Hepatocyte (in vitro differentiated cells): ENCODE results near the gene GALNT17. TPM values are rescaled to one million over a fixed set of nuclear protein-coding genes. Genes with fewer than 3 reads are reported as not detected.

Experiments used
- DNase-seq: peaks from one replicate; pipeline ENCODE4 v3.0.0-alpha.2; 2016; ENCODE audit warnings: low spot score
- H2AFZ ChIP-seq: fragments of 200-600 bp; sonication (generic); 2 replicates; pipeline ENCODE4 v1.6.0; 2016; ENCODE audit warnings: antibody characterized with exemption, mild to moderate bottlenecking
- H3K27ac ChIP-seq: fragments of 200-600 bp; sonication (generic); 2 replicates; pipeline ENCODE4 v1.5.1; 2016; ENCODE audit warnings: mild to moderate bottlenecking
- H3K27me3 ChIP-seq: fragments of 200-600 bp; sonication (generic); 2 replicates; pipeline ENCODE4 v1.6.1; 2016
- H3K36me3 ChIP-seq: fragments of 200-600 bp; sonication (generic); replicated peaks from 2 replicates; pipeline ENCODE4 v1.5.1; 2016; ENCODE audit warnings: low read depth; ENCODE audit not compliant: insufficient read depth
- H3K4me1 ChIP-seq: fragments of 200-600 bp; sonication (generic); 2 replicates; pipeline ENCODE4 v1.5.1; 2016; ENCODE audit warnings: mild to moderate bottlenecking, moderate library complexity; ENCODE audit not compliant: insufficient read depth
- H3K4me2 ChIP-seq: fragments of 200-600 bp; sonication (generic); 2 replicates; pipeline ENCODE4 v1.6.0; 2016
- H3K4me3 ChIP-seq: fragments of 200-600 bp; sonication (generic); 2 replicates; pipeline ENCODE4 v1.5.1; 2016; ENCODE audit warnings: mild to moderate bottlenecking
- H3K79me2 ChIP-seq: fragments of 200-600 bp; sonication (generic); 2 replicates; pipeline ENCODE4 v1.6.0; 2017; ENCODE audit warnings: mild to moderate bottlenecking
- H3K9me2 ChIP-seq: fragments of 200-600 bp; sonication (generic); replicated peaks from 2 replicates; pipeline ENCODE4 v1.6.0; 2017; ENCODE audit warnings: mild to moderate bottlenecking; ENCODE audit not compliant: insufficient read depth
- H3K9me3 ChIP-seq: fragments of 200-600 bp; sonication (generic); 2 replicates; pipeline ENCODE4 v1.5.1; 2016; ENCODE audit warnings: low read depth, mild to moderate bottlenecking
- H4K20me1 ChIP-seq: fragments of 200-600 bp; sonication (generic); 2 replicates; pipeline ENCODE4 v1.6.0; 2016; ENCODE audit warnings: mild to moderate bottlenecking; ENCODE audit not compliant: insufficient read depth, poor library complexity, severe bottlenecking
- CTCF ChIP-seq: fragments of 200-600 bp; sonication (generic); IDR thresholded peaks from 2 replicates; pipeline ENCODE4 v1.5.1; 2016; ENCODE audit warnings: antibody characterized with exemption, mild to moderate bottlenecking; ENCODE audit not compliant: poor library complexity
- EZH2 ChIP-seq: fragments of 200-600 bp; sonication (generic); IDR thresholded peaks from 2 replicates; pipeline ENCODE4 v1.6.1; 2016; ENCODE audit warnings: antibody characterized with exemption, mild to moderate bottlenecking, borderline replicate concordance
- EZH2phosphoT487 ChIP-seq: fragments of 200-600 bp; sonication (generic); IDR thresholded peaks from one replicate; pipeline ENCODE4 v1.6.1; 2018; ENCODE audit warnings: antibody characterized with exemption, mild to moderate bottlenecking, low read depth, moderate library complexity; ENCODE audit not compliant: unreplicated experiment, severe bottlenecking
- WGBS: methylation state at CpG from one replicate; pipeline ENCODE4 v1.1.6; 2016; ENCODE audit warnings: low lambda C conversion rate; ENCODE audit errors: missing lambda C conversion rate; 5-methylcytosine and 5-hydroxymethylcytosine counted together
- polyA plus RNA-seq: library from polyadenylated mRNA; unstranded; fragments of >200 nt; fragmentation: Nextera tagmentation; extraction: Ambion mirVana; gene quantifications from 2 replicates; pipeline ENCODE4 v1.2.1, GENCODE V29; 2016
- total RNA-seq: library from RNA; depleted of rRNA; stranded (reverse); fragments of >200 nt; gene quantifications from 2 replicates; pipeline ENCODE4 v1.2.3, GENCODE V29; 2014

Gene GALNT17
- total and polyA plus RNA-seq, 2 experiments from 2014 or later, result 4.3 to 8.1 TPM

- no peak for TF ChIP-seq EZH2
- no peak for TF ChIP-seq CTCF
- no peak for TF ChIP-seq EZH2phosphoT487
- Histone ChIP-seq H3K27me3 (no peaks in the 10 kb centered on the region), H3K4me1 (no peaks in the 10 kb centered on the region), H3K4me2 (no peak overlapping the region), H3K9me3 (no peaks in the 10 kb centered on the region), H3K9me2 (no peaks in the 10 kb centered on the region), H3K36me3 (no peaks in the 10 kb centered on the region), H3K4me3 (no peak overlapping the region), H4K20me1 (no peaks in the 10 kb centered on the region), H2AFZ (no peak overlapping the region), H3K79me2 (no peaks in the 10 kb centered on the region), H3K27ac (no peak overlapping the region)
- WGBS, result 79% methylated on average over 1 of the region's 1 CpG
- no peak for DNase-seq
These were observed 559.6 kb downstream of the GALNT17 start for GRCh38 chr7:71691538-71691937.

- Histone ChIP-seq H3K27me3 (no peaks in the 10 kb centered on the region), H3K4me2 (no peak overlapping the region), H3K36me3 (no peaks in the 10 kb centered on the region), H3K4me1 (no peaks in the 10 kb centered on the region), H3K4me3 (no peak overlapping the region), H3K9me3 (no peaks in the 10 kb centered on the region), H4K20me1 (no peaks in the 10 kb centered on the region), H3K79me2 (no peaks in the 10 kb centered on the region), H2AFZ (no peak overlapping the region), H3K27ac (no peak overlapping the region), H3K9me2 (no peaks in the 10 kb centered on the region)
- 78% methylated on average over 6 of the region's 6 CpGs for WGBS
- no peak for DNase-seq
- TF ChIP-seq CTCF, result no peak
- TF ChIP-seq EZH2, result no peak
These were observed 562.7 kb downstream of the GALNT17 start for GRCh38 chr7:71694665-71695064.

- Histone ChIP-seq H4K20me1 (no peaks in the 10 kb centered on the region), H3K36me3 (no peaks in the 10 kb centered on the region), H3K4me2 (no peak overlapping the region), H3K27me3 (no peaks in the 10 kb centered on the region), H2AFZ (no peak overlapping the region), H3K9me3 (no peaks in the 10 kb centered on the region), H3K9me2 (no peaks in the 10 kb centered on the region), H3K4me3 (no peak overlapping the region), H3K79me2 (no peaks in the 10 kb centered on the region), H3K27ac (no peak overlapping the region), H3K4me1 (no peaks in the 10 kb centered on the region)
- WGBS, result 96% methylated on average over 2 of the region's 2 CpGs
- DNase-seq, result no peak
- TF ChIP-seq CTCF (no peak), EZH2 (no peak)
These were observed 563.2 kb downstream of the GALNT17 start for GRCh38 chr7:71695186-71695585.

GRCh38 chr7:71696511-71696910 lies 564.6 kb downstream of the GALNT17 start:
- no peak overlapping the region for H3K4me3 ChIP-seq
- no peaks in the 10 kb centered on the region for H3K9me2 ChIP-seq
- no peak for DNase-seq
- no peaks in the 10 kb centered on the region for H3K79me2 ChIP-seq
- TF ChIP-seq EZH2, result no peak
- no peak for TF ChIP-seq CTCF
- no peaks in the 10 kb centered on the region for H3K9me3 ChIP-seq
- no peaks in the 10 kb centered on the region for H3K4me1 ChIP-seq
- H3K4me2 ChIP-seq, result no peak overlapping the region
- 80% methylated on average over 2 of the region's 2 CpGs for WGBS
- no peaks in the 10 kb centered on the region for H4K20me1 ChIP-seq
- no peak overlapping the region for H3K27ac ChIP-seq
- H3K36me3 ChIP-seq, result no peaks in the 10 kb centered on the region
- no peak overlapping the region for H2AFZ ChIP-seq
- H3K27me3 ChIP-seq, result no peaks in the 10 kb centered on the region
